OCI-LY7 (cell line): ENCODE results near the gene TTC19. TPM values are rescaled to one million over a fixed set of nuclear protein-coding genes. Genes with fewer than 3 reads are reported as not detected.

ENCODE experiments used
- BruUV-seq: library from RNA; stranded (reverse); fragments of 400-500 nt; replicated peaks from 2 replicates; lab custom pipeline; 2021; lab: Mats Ljungman, UMichigan
- CTCF ChIA-PET: fragments of 300-600 bp; sonication (Branson Sonifier 250); formaldehyde crosslinking; loops from one replicate; lab custom pipeline; 2022; ENCODE audit warnings: antibody characterized with exemption; ENCODE audit not compliant: unreplicated experiment; lab: Charles Lee
- POLR2A ChIA-PET: fragments of 300-600 bp; sonication (Branson Sonifier 250); formaldehyde crosslinking; loops from one replicate; lab custom pipeline; 2022; ENCODE audit warnings: antibody characterized with exemption; lab: Charles Lee
- DNase-seq: peaks from one replicate; pipeline ENCODE4 v3.0.0-alpha.2; 2015; ENCODE audit warnings: low spot score
- H2AFZ ChIP-seq: fragments of 200-600 bp; sonication (generic), shearing (Covaris generic); 2 replicates; pipeline ENCODE4 v1.6.1; 2014; ENCODE audit warnings: mild to moderate bottlenecking, antibody characterized with exemption, low read length, moderate library complexity
- H3K27ac ChIP-seq: fragments of 200-600 bp; sonication (generic); 2 replicates; pipeline ENCODE4 v1.5.1; 2014; ENCODE audit warnings: mixed run types, low read depth, mild to moderate bottlenecking, moderate library complexity, low read length, inconsistent platforms; ENCODE audit not compliant: poor library complexity, severe bottlenecking
- H3K36me3 ChIP-seq: fragments of 200-600 bp; sonication (generic); 2 replicates; pipeline ENCODE4 v1.6.1; 2014; ENCODE audit warnings: mild to moderate bottlenecking, antibody characterized with exemption, low read length, moderate library complexity, mixed read lengths; ENCODE audit not compliant: insufficient read depth
- H3K4me1 ChIP-seq: fragments of 200-600 bp; sonication (generic); 2 replicates; pipeline ENCODE4 v1.5.1; 2014; ENCODE audit warnings: mild to moderate bottlenecking, low read length; ENCODE audit not compliant: insufficient read depth, poor library complexity, severe bottlenecking
- H3K4me2 ChIP-seq: fragments of 200-600 bp; sonication (generic); 2 replicates; pipeline ENCODE4 v1.6.1; 2014; ENCODE audit warnings: mild to moderate bottlenecking, low read length
- H3K4me3 ChIP-seq: fragments of 200-600 bp; sonication (generic); 2 replicates; pipeline ENCODE4 v1.5.1; 2014; ENCODE audit warnings: mild to moderate bottlenecking, low read depth, low read length; ENCODE audit not compliant: poor library complexity, severe bottlenecking
- H3K79me2 ChIP-seq: fragments of 200-600 bp; sonication (generic); 2 replicates; pipeline ENCODE4 v1.6.1; 2016; ENCODE audit warnings: low read depth, mild to moderate bottlenecking, low read length, moderate library complexity, mixed read lengths; ENCODE audit not compliant: insufficient read depth
- H3K9me2 ChIP-seq: fragments of 200-600 bp; sonication (generic); 2 replicates; pipeline ENCODE4 v1.6.1; 2016; ENCODE audit warnings: mild to moderate bottlenecking, low read length, mixed read lengths; ENCODE audit not compliant: insufficient read depth
- H3K9me3 ChIP-seq: fragments of 200-600 bp; sonication (generic); 2 replicates; pipeline ENCODE4 v1.6.1; 2014; ENCODE audit warnings: mild to moderate bottlenecking, mixed run types, low read length, mixed read lengths
- H4K20me1 ChIP-seq: fragments of 200-600 bp; sonication (generic); 2 replicates; pipeline ENCODE4 v1.6.1; 2014; ENCODE audit warnings: mild to moderate bottlenecking, antibody characterized with exemption, low read length, moderate library complexity, mixed read lengths; ENCODE audit not compliant: insufficient read depth
- CTCF ChIP-seq: fragments of 200-600 bp; sonication (generic); conservative IDR thresholded peaks from 2 replicates; pipeline ENCODE4 v1.5.1; 2014; ENCODE audit warnings: mild to moderate bottlenecking, antibody characterized with exemption, low read length, moderate library complexity, mixed read lengths
- EZH2phosphoT487 ChIP-seq: fragments of 200-600 bp; sonication (generic); IDR thresholded peaks from 2 replicates; pipeline ENCODE4 v1.6.1; 2018; ENCODE audit warnings: low read depth, borderline replicate concordance, mild to moderate bottlenecking, mixed run types, antibody characterized with exemption, low read length, moderate library complexity, mixed read lengths
- intact Hi-C: fragments of 100-400 bp; cut with micrococcal nuclease; formaldehyde crosslinking; loops from one replicate; pipeline ENCODE4 v1.10.0; 2022; ENCODE audit not compliant: unreplicated experiment
- total RNA-seq, 2 experiments: library from RNA; depleted of rRNA in 1 of 2; stranded (reverse); fragments of >200 nt in 1 of 2; shearing (Covaris generic) in 1 of 2; gene quantifications; 2 replicates each; pipeline ENCODE4 v1.2.3, GENCODE V29; 2014 to 2022

Gene TTC19
- total RNA-seq, 2 experiments from 2014 or later = 42.0 to 43.7 TPM

GRCh38 chr17:15971882-15972281 lies 27.7 kb upstream of the TTC19 start:
- no peak overlapping the region for H3K4me3 ChIP-seq
- ChIA-PET CTCF (no interaction called here), POLR2A (no interaction called here)
- H3K4me2 ChIP-seq = no peak overlapping the region
- TF ChIP-seq EZH2phosphoT487 (no peak), CTCF (no peak)
- H3K9me3 ChIP-seq = no peaks in the 10 kb centered on the region
- no peak for DNase-seq
- BruUV-seq = no TSS peak
- intact Hi-C loops = no loop called here
- no peaks in the 10 kb centered on the region for H4K20me1 ChIP-seq
- no peaks in the 10 kb centered on the region for H3K9me2 ChIP-seq
- H3K27ac ChIP-seq = no peak overlapping the region
- no peak overlapping the region for H2AFZ ChIP-seq
- H3K79me2 ChIP-seq = no peaks in the 10 kb centered on the region
- no peaks in the 10 kb centered on the region for H3K4me1 ChIP-seq
- H3K36me3 ChIP-seq = peaks cover 7% of the 10 kb centered on the region

DNA sequence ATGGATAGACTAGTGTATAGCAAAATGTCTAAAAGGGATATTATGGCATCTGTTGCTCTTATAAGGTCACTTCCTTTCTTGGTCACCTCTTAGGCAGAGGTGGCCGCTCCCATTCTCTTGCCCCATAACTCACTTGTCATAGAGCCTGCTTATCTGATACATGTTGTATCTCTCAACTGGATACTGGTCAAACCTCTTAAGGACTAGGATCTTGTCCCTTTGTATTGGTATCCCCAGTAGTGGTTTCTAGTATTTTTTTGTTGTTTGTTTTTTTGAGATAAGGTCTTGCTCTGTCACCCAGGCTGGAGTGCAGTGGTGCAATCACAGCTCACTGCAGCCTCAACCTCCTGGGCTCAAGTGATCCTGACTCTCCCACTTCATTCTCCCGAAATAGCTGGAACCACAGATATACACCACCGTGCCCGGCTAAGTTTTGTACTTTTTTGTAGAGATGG lies 27.1 kb upstream of the TTC19 start:
- Histone ChIP-seq H4K20me1 (no peaks in the 10 kb centered on the region), H2AFZ (no peak overlapping the region), H3K36me3 (peaks cover 8% of the 10 kb centered on the region), H3K4me3 (no peak overlapping the region), H3K4me2 (no peak overlapping the region), H3K4me1 (no peaks in the 10 kb centered on the region), H3K27ac (no peak overlapping the region), H3K79me2 (no peaks in the 10 kb centered on the region), H3K9me3 (no peaks in the 10 kb centered on the region), H3K9me2 (no peaks in the 10 kb centered on the region)
- no peak for DNase-seq
- no peak for TF ChIP-seq EZH2phosphoT487
- no peak for TF ChIP-seq CTCF
- ChIA-PET CTCF (no interaction called here), POLR2A (no interaction called here)
- intact Hi-C loops = no loop called here
- no TSS peak for BruUV-seq

GRCh38 chr17:15973016-15973415 lies 26.6 kb upstream of the TTC19 start:
- Histone ChIP-seq H3K4me1 (no peaks in the 10 kb centered on the region), H3K9me2 (no peaks in the 10 kb centered on the region), H2AFZ (no peak overlapping the region), H3K4me2 (no peak overlapping the region), H3K4me3 (no peak overlapping the region), H3K36me3 (peaks cover 13% of the 10 kb centered on the region), H3K79me2 (no peaks in the 10 kb centered on the region), H4K20me1 (no peaks in the 10 kb centered on the region), H3K9me3 (no peaks in the 10 kb centered on the region), H3K27ac (no peak overlapping the region)
- no TSS peak for BruUV-seq
- CTCF ChIA-PET = no interaction called here
- POLR2A ChIA-PET = no interaction called here
- intact Hi-C loops = no loop called here
- DNase-seq = no peak
- TF ChIP-seq CTCF = no peak
- no peak for TF ChIP-seq EZH2phosphoT487
